A549 (cell line): ENCODE data around the gene TM4SF5. TPM values are rescaled to one million over a fixed set of nuclear protein-coding genes. Genes with fewer than 3 reads are reported as not detected.

Experiments used
- ATAC-seq, 2 experiments: fragments of 200-7000 bp in 1 of 2; fragments of >200 bp in 1 of 2; cut with Nextera tagmentation in 1 of 2; cut with Tn5 transposase in 1 of 2; 3 replicates each; pipeline versions ENCODE4 v1.8.0 to v1.9.1; 2018 to 2020; ENCODE audit warnings: mild to moderate bottlenecking in 1 of 2, moderate library complexity in 1 of 2
- CTCF ChIA-PET: fragments of 300-600 bp; sonication (Branson Sonifier 250); formaldehyde crosslinking; extraction: SDS; loops from one replicate; lab custom pipeline; 2021; ENCODE audit warnings: antibody characterized with exemption, inconsistent platforms; lab: Yijun Ruan, JAX
- POLR2A ChIA-PET: fragments of 350-600 bp; formaldehyde crosslinking; extraction: SDS; loops from one replicate; lab custom pipeline; 2021; ENCODE audit warnings: antibody characterized with exemption, inconsistent platforms; lab: Yijun Ruan, JAX
- DNase-seq, 2 experiments: peaks; one replicate each; pipeline versions ENCODE4 v3.0.0 to v3.0.0-alpha.2; 2011 to 2016; ENCODE audit warnings: low read depth in 1 of 2, low spot score in 1 of 2
- FAIRE-seq: peaks from 2 replicates; lab custom pipeline; 2011; peaks lifted over from hg19 to GRCh38; lab: Jason Lieb, UNC
- H3K27ac ChIP-seq, 2 experiments: fragments of >200 bp; sonication (Bioruptor Twin); formaldehyde crosslinking; 3 replicates each; pipeline ENCODE4 v1.5.1; 2016 to 2017
- H3K4me1 ChIP-seq: fragments of >200 bp; sonication (Bioruptor Twin); formaldehyde crosslinking; 3 replicates; pipeline ENCODE4 v1.6.1; 2016
- H3K4me2 ChIP-seq: fragments of >200 bp; sonication (Bioruptor Twin); formaldehyde crosslinking; 3 replicates; pipeline ENCODE4 v1.6.1; 2016
- H3K4me3 ChIP-seq: fragments of >200 bp; sonication (Bioruptor Twin); formaldehyde crosslinking; 3 replicates; pipeline ENCODE4 v1.5.1; 2016
- H3K9me3 ChIP-seq: fragments of >200 bp; sonication (Bioruptor Twin); formaldehyde crosslinking; 3 replicates; pipeline ENCODE4 v1.6.1; 2016
- BHLHE40 ChIP-seq: IDR thresholded peaks from 2 replicates; pipeline ENCODE4 v1.6.1; 2012; ENCODE audit warnings: low read depth, low read length, inconsistent platforms
- CBX8 ChIP-seq: fragments of 200-600 bp; sonication (generic); IDR thresholded peaks from 2 replicates; pipeline ENCODE4 v1.6.1; 2016
- CHD2 ChIP-seq: fragments of 150-350 bp; IDR thresholded peaks from 2 replicates; pipeline ENCODE4 v1.6.1; 2014; ENCODE audit warnings: low read length; ENCODE audit not compliant: partially characterized antibody
- CHD4 ChIP-seq: fragments of 200-600 bp; sonication (generic); IDR thresholded peaks from 2 replicates; pipeline ENCODE4 v1.6.1; 2016; ENCODE audit warnings: antibody characterized with exemption, mild to moderate bottlenecking, borderline replicate concordance
- CTCF ChIP-seq: fragments of >200 bp; sonication (Bioruptor Twin); formaldehyde crosslinking; IDR thresholded peaks from 3 replicates; pipeline ENCODE4 v1.5.1; 2016
- FOXS1 ChIP-seq: fragments of 250-450 bp; sonication (Bioruptor Pico); IDR thresholded peaks from 2 replicates; pipeline ENCODE4 v1.5.0; 2020; ENCODE audit warnings: mild to moderate bottlenecking, moderate library complexity
- HDAC2 ChIP-seq: fragments of 200-600 bp; sonication (generic); IDR thresholded peaks from 2 replicates; pipeline ENCODE4 v1.6.1; 2016
- HEYL ChIP-seq: fragments of 250-450 bp; sonication (Bioruptor Pico); IDR thresholded peaks from 2 replicates; pipeline ENCODE4 v1.8.0; 2021; ENCODE audit warnings: mild to moderate bottlenecking, moderate library complexity
- JUN ChIP-seq, 2 experiments: fragments of >200 bp; sonication (Bioruptor Twin); formaldehyde crosslinking; IDR thresholded peaks; 2 replicates in 1 of 2; 3 replicates in 1 of 2; pipeline ENCODE4 v1.6.1; 2016 to 2017
- MYC ChIP-seq: IDR thresholded peaks from 2 replicates; pipeline ENCODE4 v1.6.1; 2012; ENCODE audit warnings: mild to moderate bottlenecking, inconsistent platforms, low read length, improper control_type of control experiment, borderline replicate concordance
- NFE2L2 ChIP-seq: fragments of 150-350 bp; conservative IDR thresholded peaks from 2 replicates; pipeline ENCODE4 v1.6.1; 2014; ENCODE audit warnings: low read length
- NPAS2 ChIP-seq: fragments of 250-450 bp; sonication (Bioruptor Pico); IDR thresholded peaks from 2 replicates; pipeline ENCODE4 v1.8.0; 2022; ENCODE audit warnings: mild to moderate bottlenecking, moderate library complexity, borderline replicate concordance
- PHF8 ChIP-seq: fragments of 200-600 bp; sonication (generic); IDR thresholded peaks from 2 replicates; pipeline ENCODE4 v1.6.1; 2016; ENCODE audit warnings: low read depth, mild to moderate bottlenecking, antibody characterized with exemption, moderate library complexity, borderline replicate concordance
- POLR2A ChIP-seq: IDR thresholded peaks from 2 replicates; pipeline ENCODE4 v1.6.1; 2012; ENCODE audit warnings: mild to moderate bottlenecking, low read length
- RAD21 ChIP-seq, 2 experiments: fragments of >200 bp in 1 of 2; sonication (Bioruptor Twin) in 1 of 2; formaldehyde crosslinking in 1 of 2; IDR thresholded peaks in 1 of 2; conservative IDR thresholded peaks in 1 of 2; 2 replicates in 1 of 2; 3 replicates in 1 of 2; pipeline ENCODE4 v1.6.1; 2012 to 2018; ENCODE audit warnings: inconsistent platforms in 1 of 2
- RFX5 ChIP-seq: fragments of 450-650 bp; IDR thresholded peaks from 2 replicates; pipeline ENCODE4 v1.7.1; 2014; ENCODE audit warnings: antibody characterized with exemption, mild to moderate bottlenecking, moderate library complexity
- SREBF2 ChIP-seq: fragments of 450-650 bp; IDR thresholded peaks from 2 replicates; pipeline ENCODE4 v1.6.1; 2014; ENCODE audit warnings: mild to moderate bottlenecking, moderate library complexity
- TP53 ChIP-seq: fragments of 250-450 bp; sonication (Bioruptor Pico); IDR thresholded peaks from 2 replicates; pipeline ENCODE4 v1.5.0; 2021; ENCODE audit warnings: mild to moderate bottlenecking, moderate library complexity
- ZFP36 ChIP-seq: fragments of 450-650 bp; IDR thresholded peaks from 2 replicates; pipeline ENCODE4 v1.6.1; 2014; ENCODE audit warnings: borderline replicate concordance; ENCODE audit not compliant: partially characterized antibody
- WGBS: methylation state at CpG from one replicate; pipeline ENCODE4 v1.1.6; 2017; ENCODE audit errors: missing lambda C conversion rate; 5-methylcytosine and 5-hydroxymethylcytosine counted together
- polyA plus RNA-seq, 4 experiments: library from polyadenylated mRNA; depleted of rRNA in 3 of 4; stranded (reverse); fragments of >200 nt; fragmentation: RNase III in 1 of 4; extraction: RNeasy Plus Mini Kit Qiagen cat#74134 plus additional on column Dnase treatment in 1 of 4; gene quantifications; 2 replicates in 3 of 4; 3 replicates in 1 of 4; pipeline ENCODE4 v1.2.3, GENCODE V29; 2011 to 2017
- TF ChIP-seq, protein P1 (sequence below): IDR thresholded peaks from 2 replicates; pipeline ENCODE4 v1.6.1; 2012
- TF ChIP-seq, protein P2 (sequence below): fragments of 250-450 bp; sonication (Bioruptor Pico); IDR thresholded peaks from 2 replicates; pipeline ENCODE4 v1.5.0; 2021; ENCODE audit warnings: mild to moderate bottlenecking, moderate library complexity, borderline replicate concordance

Gene TM4SF5
- polyA plus RNA-seq, 2 of the 4 experiments (the other 2 are of a cell fraction) = 0.68 to 0.80 TPM

DNA sequence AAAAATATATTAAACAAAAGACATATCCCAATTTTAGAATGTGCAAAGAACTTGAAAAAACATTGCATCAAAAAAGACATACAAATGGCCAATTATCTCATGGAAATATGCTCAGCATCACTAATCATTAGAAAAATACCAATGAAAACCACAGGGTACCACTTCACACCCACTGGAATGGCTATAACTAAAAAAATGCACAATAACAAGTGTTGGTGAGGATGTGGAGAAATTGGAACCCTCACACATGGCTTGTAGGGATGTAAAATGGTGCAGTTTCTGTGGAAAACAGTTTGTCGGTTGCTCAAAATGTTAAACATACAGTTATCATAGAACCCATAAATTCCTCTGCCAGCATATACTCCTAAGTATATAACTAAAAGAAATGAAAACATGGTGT is 23.5 kb downstream of the TM4SF5 start:
- ChIA-PET POLR2A (no interaction called here), CTCF (no interaction called here)
- peak overlapping the region; percentile 84 to 89 for H3K27ac ChIP-seq
- 93% methylated on average over 1 of the region's 1 CpG for WGBS
- H3K4me2 ChIP-seq = peak overlapping the region; percentile 75
- ATAC-seq (no peak), FAIRE-seq (no peak), DNase-seq (no peak)
- peaks cover 14% of the 10 kb centered on the region for H3K4me1 ChIP-seq
- peak overlapping the region; percentile 92 for H3K4me3 ChIP-seq
- TF ChIP-seq HDAC2 (no peak), SREBF2 (no peak), NFE2L2 (no peak), RFX5 (no peak), FOXS1 (CRISPR knock-in tag) (no peak), ZFP36 (no peak), CBX8 (no peak), CHD4 (no peak), TP53 (CRISPR knock-in tag) (no peak)
- TF ChIP-seq, protein P1, sequence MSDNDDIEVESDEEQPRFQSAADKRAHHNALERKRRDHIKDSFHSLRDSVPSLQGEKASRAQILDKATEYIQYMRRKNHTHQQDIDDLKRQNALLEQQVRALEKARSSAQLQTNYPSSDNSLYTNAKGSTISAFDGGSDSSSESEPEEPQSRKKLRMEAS = no peak
- TF ChIP-seq, protein P2, sequence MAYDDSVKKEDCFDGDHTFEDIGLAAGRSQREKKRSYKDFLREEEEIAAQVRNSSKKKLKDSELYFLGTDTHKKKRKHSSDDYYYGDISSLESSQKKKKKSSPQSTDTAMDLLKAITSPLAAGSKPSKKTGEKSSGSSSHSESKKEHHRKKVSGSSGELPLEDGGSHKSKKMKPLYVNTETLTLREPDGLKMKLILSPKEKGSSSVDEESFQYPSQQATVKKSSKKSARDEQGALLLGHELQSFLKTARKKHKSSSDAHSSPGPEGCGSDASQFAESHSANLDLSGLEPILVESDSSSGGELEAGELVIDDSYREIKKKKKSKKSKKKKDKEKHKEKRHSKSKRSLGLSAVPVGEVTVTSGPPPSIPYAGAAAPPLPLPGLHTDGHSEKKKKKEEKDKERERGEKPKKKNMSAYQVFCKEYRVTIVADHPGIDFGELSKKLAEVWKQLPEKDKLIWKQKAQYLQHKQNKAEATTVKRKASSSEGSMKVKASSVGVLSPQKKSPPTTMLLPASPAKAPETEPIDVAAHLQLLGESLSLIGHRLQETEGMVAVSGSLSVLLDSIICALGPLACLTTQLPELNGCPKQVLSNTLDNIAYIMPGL = no peak
- TF ChIP-seq, all 56 proteins: peak for 0
- H3K9me3 ChIP-seq = no peaks in the 10 kb centered on the region

GRCh38 chr17:4796552-4796920 is 24.9 kb downstream of the TM4SF5 start:
- H3K9me3 ChIP-seq = no peaks in the 10 kb centered on the region
- H3K27ac ChIP-seq = peak overlapping the region; percentile 84 to 89
- peak overlapping the region; percentile 76 for H3K4me2 ChIP-seq
- H3K4me1 ChIP-seq = peaks cover 7% of the 10 kb centered on the region; the same call in 2 of the 3 replicates
- ATAC-seq (peak; percentile 87 to 92), DNase-seq (peak; percentile 65 to 92), FAIRE-seq (no peak)
- CTCF ChIA-PET = interaction anchor here (0.6 to 1.7 kb wide), 7 partner anchors 9 to 92 kb away, joined by 3 to 6 read pairs (median 3); partner anchors contain the start of gene MED11
- H3K4me3 ChIP-seq = peak overlapping the region; percentile 92
- 2% methylated on average over 7 of the region's 7 CpGs for WGBS
- TF ChIP-seq PHF8 (no peak), POLR2A (no peak), CTCF (no peak), HEYL (CRISPR knock-in tag) (no peak), RFX5 (no peak), BHLHE40 (no peak), CHD2 (no peak), NPAS2 (CRISPR knock-in tag) (no peak), JUN (IDR thresholded peaks at IDR 0.05) (no peak), RAD21 (conservative IDR thresholded peaks at IDR 0.05 in 1 of 2, IDR thresholded peaks at IDR 0.05 in 1 of 2) (no peak), MYC (no peak)
- TF ChIP-seq, protein P2 = no peak
- POLR2A ChIA-PET = interaction anchor here (0.9 to 1.7 kb wide), 10 partner anchors 11 to 171 kb away, joined by 3 to 31 read pairs (median 4); partner anchors contain the start of genes ARRB2, C17orf107, MED11 and MINK1
